Mesendoderm (in vitro differentiated cells): ENCODE measurements around the gene NUP188.

Experiments
- DNase-seq: peaks from one replicate; pipeline ENCODE4 v3.0.0; 2013
- H2AK5ac ChIP-seq: 2 replicates; pipeline ENCODE4 v1.6.1; 2013; ENCODE audit warnings: low read length, inconsistent platforms
- H2BK120ac ChIP-seq: 2 replicates; pipeline ENCODE4 v1.6.1; 2013; ENCODE audit warnings: low read depth, mild to moderate bottlenecking, low read length, moderate library complexity, mixed read lengths
- H2BK15ac ChIP-seq: replicated peaks from 2 replicates; pipeline ENCODE4 v1.6.1; 2013; ENCODE audit warnings: low read depth, mild to moderate bottlenecking, moderate library complexity
- H2BK5ac ChIP-seq: 2 replicates; pipeline ENCODE4 v1.6.1; 2013; ENCODE audit warnings: low read length, inconsistent platforms
- H3K18ac ChIP-seq: 2 replicates; pipeline ENCODE4 v1.6.1; 2013; ENCODE audit warnings: mild to moderate bottlenecking, low read length, mixed read lengths
- H3K23ac ChIP-seq: one replicate; pipeline ENCODE4 v1.6.1; 2013; ENCODE audit warnings: low read length
- H3K27ac ChIP-seq: 2 replicates; pipeline ENCODE4 v1.5.1; 2013; ENCODE audit warnings: low read depth, mild to moderate bottlenecking, inconsistent platforms, low read length, moderate library complexity
- H3K27me3 ChIP-seq: 2 replicates; pipeline ENCODE4 v1.6.1; 2013; ENCODE audit warnings: low read length, control low read depth, mild to moderate bottlenecking, inconsistent platforms; ENCODE audit not compliant: insufficient read depth, poor library complexity
- H3K36me3 ChIP-seq: 2 replicates; pipeline ENCODE4 v1.6.1; 2013; ENCODE audit warnings: low read length, inconsistent platforms; ENCODE audit not compliant: control insufficient read depth, insufficient read depth
- H3K4ac ChIP-seq: one replicate; pipeline ENCODE4 v1.6.1; 2013; ENCODE audit warnings: low read depth, mild to moderate bottlenecking, low read length, moderate library complexity
- H3K4me1 ChIP-seq: 2 replicates; pipeline ENCODE4 v1.6.1; 2013; ENCODE audit warnings: low read depth, low read length, inconsistent platforms; ENCODE audit not compliant: control insufficient read depth
- H3K4me2 ChIP-seq: 2 replicates; pipeline ENCODE4 v1.6.1; 2013; ENCODE audit warnings: low read length
- H3K4me3 ChIP-seq: 2 replicates; pipeline ENCODE4 v1.5.1; 2013; ENCODE audit warnings: mild to moderate bottlenecking, low read length
- H3K56ac ChIP-seq: one replicate; pipeline ENCODE4 v1.6.1; 2013; ENCODE audit warnings: low read length
- H3K79me1 ChIP-seq: 2 replicates; pipeline ENCODE4 v1.6.1; 2013; ENCODE audit warnings: low read length, inconsistent platforms
- H3K79me2 ChIP-seq: 2 replicates; pipeline ENCODE4 v1.6.1; 2013; ENCODE audit warnings: mild to moderate bottlenecking, low read length; ENCODE audit not compliant: control insufficient read depth, insufficient read depth
- H3K9ac ChIP-seq: 2 replicates; pipeline ENCODE4 v1.6.1; 2013; ENCODE audit warnings: low read length, inconsistent platforms
- H4K5ac ChIP-seq: one replicate; pipeline ENCODE4 v1.6.1; 2013; ENCODE audit warnings: low read length
- H4K8ac ChIP-seq: one replicate; pipeline ENCODE4 v1.6.1; 2013; ENCODE audit warnings: low read depth, mild to moderate bottlenecking, control low read depth, low read length, moderate library complexity
- WGBS: extraction: QIAGEN DNeasy Blood & Tissue Kit; methylation state at CpG from one replicate; pipeline ENCODE4 v1.1.7; 2013; ENCODE audit warnings: low lambda C conversion rate, missing lambda C conversion rate; ENCODE audit not compliant: insufficient coverage; ENCODE audit errors: extremely low coverage; 5-methylcytosine and 5-hydroxymethylcytosine counted together

Gene NUP188

GRCh38 chr9:129054163-129054851, 106.8 kb downstream of the NUP188 start:
- H3K56ac ChIP-seq = no peak overlapping the region
- H2BK120ac ChIP-seq = no peak overlapping the region
- no CpG with 5 or more reads among the region's 5 CpGs for WGBS
- H3K4me3 ChIP-seq = no peak overlapping the region
- no peak overlapping the region for H2BK15ac ChIP-seq
- H3K4me2 ChIP-seq = no peak overlapping the region
- H4K5ac ChIP-seq = no peak overlapping the region
- no peaks in the 10 kb centered on the region for H3K79me1 ChIP-seq
- H3K36me3 ChIP-seq = no peaks in the 10 kb centered on the region
- H3K4me1 ChIP-seq = no peaks in the 10 kb centered on the region
- H4K8ac ChIP-seq = no peak overlapping the region
- DNase-seq = no peak
- H3K27ac ChIP-seq = no peak overlapping the region
- no peak overlapping the region for H3K9ac ChIP-seq
- H2BK5ac ChIP-seq = no peak overlapping the region
- H3K79me2 ChIP-seq = no peaks in the 10 kb centered on the region
- no peak overlapping the region for H3K23ac ChIP-seq
- H2AK5ac ChIP-seq = no peak overlapping the region
- H3K27me3 ChIP-seq = no peaks in the 10 kb centered on the region
- H3K18ac ChIP-seq = no peak overlapping the region
- H3K4ac ChIP-seq = no peak overlapping the region
